GM21526 (cell line): Measurements from ENCODE around the gene TAS2R60.

ENCODE experiments used
- ATAC-seq: cut with Tn5 transposase; IDR thresholded peaks from one replicate; pipeline ENCODE4 v1.9.1; 2021; ENCODE audit warnings: moderate library complexity; ENCODE audit not compliant: unreplicated experiment, low FRiP score

TAS2R60 gene

DNA sequence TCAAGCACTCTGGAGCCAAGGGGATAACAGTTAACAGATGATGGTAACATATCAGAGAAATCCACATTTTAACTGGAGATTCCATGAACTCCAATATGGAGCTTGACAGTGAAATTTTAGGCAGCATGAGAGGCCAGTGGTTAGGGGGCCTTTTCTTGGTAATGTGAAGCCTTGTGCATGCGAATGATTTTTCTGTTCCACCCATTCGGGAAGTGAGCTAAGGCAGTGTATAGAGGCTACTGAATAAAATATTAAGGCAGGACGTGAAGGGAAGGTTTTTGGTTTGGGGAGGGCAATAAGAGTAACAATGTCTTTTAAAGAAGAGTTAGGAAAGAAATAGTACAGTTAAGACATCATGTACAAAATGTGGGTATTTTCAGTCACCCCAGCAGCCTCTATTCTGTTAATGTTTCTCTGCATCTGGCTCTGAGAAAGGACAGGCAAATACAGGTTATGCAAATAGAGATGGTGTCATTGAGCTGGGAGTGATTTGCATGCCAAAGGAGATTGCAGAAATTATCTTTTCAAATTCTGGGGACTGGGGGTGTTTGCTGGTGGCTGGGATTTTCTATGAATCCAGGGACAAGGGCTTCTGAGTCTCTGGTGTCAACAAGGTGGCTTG lies 6.8 kb upstream of the TAS2R60 start:
- no peak for ATAC-seq

DNA sequence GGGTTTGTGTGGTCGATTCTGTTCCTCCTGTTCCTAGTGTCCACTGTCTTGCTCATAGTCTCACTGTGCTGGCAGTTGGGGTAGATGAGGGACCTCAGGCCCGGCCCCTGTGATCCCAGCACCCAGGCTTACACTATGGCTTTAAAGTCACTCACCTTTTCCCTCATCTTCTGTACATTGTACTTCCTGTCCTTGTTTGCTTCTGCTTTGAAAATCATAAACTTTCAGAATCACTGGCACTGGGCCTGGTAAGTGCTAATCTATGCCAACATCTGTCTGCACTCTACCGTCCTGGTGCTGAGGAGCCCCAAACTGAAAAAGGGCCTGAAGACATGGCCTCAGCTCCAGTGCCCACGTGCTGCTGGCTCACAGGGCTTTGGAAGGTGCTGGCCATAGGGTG lies 5.7 kb upstream of the TAS2R60 start:
- no peak for ATAC-seq

DNA sequence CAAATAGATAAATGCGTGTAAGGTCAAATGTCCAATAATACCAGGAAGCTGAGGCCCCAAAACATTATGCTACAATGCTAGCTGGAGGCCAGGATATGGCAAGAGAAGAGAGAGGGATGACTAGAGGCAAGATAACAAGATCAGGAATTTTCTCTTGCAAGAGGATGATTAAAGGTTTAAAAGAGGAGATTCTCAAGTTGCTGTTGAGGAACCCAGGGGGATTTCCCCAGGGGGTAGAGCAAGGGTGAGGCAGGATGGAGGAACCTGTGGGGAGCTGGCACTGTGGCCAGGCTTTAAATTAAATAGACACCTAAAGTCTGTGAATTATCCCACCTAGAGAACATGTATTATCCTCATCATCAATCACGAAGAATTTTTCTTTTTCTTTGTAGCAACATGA lies 3.4 kb upstream of the TAS2R60 start:
- ATAC-seq: no peak

DNA sequence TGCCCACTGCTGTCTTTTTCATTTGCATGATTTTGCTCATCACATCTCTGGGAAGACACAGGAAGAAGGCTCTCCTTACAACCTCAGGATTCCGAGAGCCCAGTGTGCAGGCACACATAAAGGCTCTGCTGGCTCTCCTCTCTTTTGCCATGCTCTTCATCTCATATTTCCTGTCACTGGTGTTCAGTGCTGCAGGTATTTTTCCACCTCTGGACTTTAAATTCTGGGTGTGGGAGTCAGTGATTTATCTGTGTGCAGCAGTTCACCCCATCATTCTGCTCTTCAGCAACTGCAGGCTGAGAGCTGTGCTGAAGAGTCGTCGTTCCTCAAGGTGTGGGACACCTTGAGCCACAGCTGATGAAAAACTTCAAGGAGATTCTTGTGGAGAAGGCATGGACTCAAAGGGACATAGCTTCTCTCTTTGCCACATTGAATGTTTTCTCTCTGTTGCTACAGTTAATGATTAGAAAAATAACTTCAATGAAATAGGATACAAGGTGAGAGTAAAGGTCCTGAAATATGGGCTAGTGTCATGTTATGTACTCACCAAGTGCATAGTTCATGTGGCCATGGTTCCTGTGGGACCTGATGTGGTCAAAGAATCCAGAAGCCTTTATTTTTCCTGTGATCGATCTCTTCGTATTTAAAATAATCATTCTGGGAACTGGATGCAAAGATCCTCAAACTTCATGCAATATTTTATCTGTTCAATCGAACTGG lies 970 bp downstream of the TAS2R60 start:
- no peak for ATAC-seq

DNA sequence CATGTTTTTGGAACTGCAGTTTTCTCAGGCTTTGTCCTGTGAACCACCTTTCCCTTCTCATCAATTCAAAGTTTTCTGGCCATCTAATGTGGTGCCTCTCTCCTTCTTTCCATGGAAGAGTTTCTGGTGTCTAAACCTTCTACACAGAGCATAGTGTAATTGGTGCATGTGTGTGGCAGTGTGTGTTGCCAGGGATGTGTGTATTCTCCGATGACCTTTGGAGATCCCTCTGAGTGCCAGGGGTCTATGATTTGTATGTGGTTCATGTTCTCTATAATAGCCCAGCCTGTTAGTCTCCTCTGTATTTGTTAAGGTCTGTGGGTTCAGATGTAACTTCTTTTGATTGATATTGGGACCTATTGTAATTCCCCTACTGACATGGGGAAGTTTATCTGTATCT lies 1.5 kb downstream of the TAS2R60 start:
- no peak for ATAC-seq

DNA sequence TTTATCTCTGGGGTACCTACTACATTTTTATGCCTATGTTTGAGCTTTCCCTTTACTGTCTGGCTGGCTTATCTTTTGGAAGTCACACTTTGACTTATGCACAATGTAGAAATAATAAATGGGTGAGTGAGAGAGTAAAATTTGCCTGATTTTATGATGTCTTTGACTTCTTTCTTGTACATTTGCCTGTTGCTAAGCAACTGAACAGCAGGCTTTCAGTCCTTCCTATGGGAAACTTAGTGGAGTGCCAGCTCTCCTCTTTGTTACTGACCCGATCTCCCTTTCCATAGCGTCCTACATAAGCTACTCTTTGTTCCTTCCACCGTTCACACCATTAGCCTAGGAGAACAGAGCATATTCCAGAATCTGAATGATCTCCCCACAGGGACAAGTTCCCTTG lies 4.2 kb downstream of the TAS2R60 start:
- no peak for ATAC-seq

DNA sequence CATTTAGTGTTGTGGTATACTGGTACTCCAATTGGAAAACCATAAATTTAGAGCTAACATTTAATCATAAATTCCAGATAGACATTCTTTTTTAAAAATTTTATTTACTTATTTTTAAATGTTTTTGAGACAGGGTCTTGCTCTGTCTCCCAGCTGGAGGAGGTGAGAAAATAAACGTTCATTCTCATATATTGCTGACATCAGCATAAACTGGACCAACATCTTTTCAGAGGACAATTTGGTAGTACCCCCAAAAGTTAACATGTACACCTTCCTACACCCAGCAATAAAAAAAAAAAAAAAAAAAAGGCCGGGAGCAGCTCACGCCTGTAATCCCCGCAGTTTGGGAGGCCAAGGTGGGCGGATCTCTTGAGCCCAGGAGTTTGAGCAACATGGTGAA lies 5.2 kb downstream of the TAS2R60 start:
- ATAC-seq: no peak

DNA sequence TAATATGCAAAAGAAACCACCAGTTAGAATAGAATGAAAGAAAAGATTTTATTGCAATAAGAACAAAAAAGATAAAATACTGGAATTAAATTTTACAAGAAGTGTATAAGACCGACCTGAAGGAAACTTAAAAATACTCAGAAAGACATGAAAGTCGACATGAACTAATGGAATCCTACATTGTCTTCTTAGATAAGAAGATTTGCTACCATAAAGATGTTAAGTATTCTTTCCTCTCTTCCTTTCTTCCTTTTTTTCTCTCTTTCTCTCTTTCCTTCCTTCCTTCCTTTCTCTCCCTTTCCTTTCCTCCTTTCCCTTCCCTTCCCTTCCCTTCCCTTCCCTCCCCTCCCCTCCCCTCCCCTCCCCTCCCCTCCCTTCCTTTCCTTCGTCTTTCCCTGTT lies 6.5 kb downstream of the TAS2R60 start:
- no peak for ATAC-seq

DNA sequence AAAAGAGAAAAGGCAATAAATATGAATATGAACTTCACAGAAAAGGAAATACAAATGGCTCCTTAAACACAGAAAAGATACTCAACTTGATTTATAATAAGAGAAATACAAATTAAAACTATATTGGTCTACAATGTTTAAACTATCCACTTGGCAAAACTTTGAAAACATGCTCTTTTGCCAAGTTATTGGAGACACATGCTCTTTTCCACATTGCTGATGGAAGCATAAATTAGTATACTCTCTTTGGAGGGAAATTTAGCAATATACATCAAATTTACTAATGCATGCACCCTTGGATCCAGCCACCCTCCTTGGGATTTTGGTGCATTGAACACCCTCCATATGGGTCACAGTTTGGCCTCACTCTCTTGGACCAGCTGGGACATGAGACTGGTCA lies 7.9 kb downstream of the TAS2R60 start:
- ATAC-seq: no peak

DNA sequence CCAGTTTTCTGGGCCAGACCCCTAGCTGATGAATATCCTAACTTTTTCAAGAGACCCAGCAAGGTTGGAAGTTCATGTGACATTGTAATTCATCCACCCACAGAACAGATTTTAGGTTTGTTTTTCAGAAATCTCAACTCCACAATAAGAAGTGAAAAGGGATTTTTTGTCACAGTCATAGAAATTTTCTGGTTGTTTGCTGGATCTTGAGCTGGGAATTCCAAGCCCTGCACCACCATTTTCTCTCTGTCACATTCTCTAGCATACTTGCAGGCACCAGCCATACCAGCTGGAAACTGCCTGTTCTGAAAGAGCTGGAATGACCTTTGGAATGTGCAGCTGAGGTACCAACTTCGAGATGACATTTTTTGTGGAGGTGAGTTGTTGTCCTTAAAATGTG lies 8.5 kb downstream of the TAS2R60 start:
- ATAC-seq: no peak

DNA sequence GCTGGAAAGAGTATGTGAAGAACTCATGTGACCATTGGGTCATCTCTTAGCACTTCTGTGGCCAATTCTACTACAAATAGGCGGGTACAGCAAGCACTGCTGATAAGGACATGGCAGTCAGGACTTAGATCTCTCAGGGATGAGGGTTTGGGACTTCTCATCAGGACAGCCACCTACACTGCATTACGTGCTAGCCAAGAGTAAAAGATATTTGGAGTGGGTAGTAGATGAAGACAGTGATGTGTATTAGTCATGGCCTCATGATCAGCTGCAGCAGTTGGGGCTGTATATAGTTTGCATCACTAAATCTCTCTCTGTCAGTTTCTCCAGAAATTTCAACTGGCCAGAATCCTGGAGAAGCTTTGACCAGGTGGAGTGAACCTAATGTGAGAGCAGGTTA lies 9.2 kb downstream of the TAS2R60 start:
- ATAC-seq: no peak

DNA sequence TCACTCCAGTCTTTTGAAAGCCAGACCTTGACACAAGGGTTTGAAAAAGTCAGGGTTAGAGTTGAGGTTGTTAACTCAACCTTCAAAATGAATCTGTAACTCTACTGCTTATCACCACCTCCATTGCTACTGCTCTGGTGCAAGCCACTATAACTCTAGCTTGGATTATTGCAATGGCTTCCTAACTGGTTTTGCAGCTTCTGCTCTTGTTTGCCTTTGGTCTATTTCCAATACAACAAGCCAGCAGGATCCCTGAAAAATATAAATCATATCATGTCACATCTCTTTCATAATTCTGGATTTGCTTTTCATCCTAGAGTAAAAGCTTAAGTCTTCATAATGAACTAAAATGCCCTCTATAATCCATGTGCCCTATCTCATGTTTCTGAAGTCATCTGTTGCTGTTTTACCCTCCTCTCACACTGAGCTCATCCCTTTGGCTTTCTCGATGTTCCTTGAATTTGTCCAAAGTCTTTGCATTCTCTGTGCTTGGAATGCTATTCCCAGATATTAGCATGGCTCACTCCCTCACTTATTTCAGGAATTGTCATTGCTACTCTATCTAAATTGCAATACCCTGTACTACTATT lies 10.9 kb downstream of the TAS2R60 start:
- no peak for ATAC-seq

DNA sequence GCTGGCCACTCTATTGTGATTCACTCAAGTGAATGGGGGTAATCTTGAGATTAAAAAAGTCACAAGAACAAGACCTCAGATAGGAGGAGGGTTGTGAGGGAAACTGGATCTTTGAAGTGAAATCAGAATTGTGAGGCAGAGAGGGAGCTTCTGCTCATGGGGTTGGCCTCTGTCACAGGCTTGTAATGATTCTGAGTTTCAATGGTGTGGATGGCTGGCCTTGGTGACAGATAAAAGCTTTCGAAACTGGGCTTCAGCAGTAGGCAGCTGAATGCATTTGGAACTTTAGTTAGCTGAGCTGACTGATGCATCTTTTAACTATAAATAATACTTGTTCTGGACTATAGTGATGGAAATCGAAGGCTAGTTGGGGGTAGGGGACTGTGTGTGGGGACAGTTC lies 12.2 kb downstream of the TAS2R60 start:
- ATAC-seq: no peak

DNA sequence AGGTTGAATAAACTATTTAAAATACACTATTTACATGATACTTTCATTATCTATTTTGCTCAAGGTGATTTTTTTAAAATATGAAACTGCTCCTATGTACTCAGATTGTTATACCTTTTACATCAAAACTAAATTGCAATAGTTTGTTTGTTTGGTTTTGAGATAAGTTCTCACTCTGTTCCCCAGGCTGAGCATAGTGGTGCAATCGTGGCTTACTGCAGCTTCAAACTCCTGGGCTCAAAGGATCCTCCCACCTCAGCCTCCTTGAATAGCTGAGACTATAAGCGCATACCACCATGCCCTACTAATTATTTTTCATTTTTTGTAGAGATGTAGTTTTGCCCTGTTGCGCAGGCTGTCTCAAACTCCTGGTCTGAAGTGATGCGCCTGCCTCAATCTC lies 12.7 kb downstream of the TAS2R60 start:
- ATAC-seq: no peak

DNA sequence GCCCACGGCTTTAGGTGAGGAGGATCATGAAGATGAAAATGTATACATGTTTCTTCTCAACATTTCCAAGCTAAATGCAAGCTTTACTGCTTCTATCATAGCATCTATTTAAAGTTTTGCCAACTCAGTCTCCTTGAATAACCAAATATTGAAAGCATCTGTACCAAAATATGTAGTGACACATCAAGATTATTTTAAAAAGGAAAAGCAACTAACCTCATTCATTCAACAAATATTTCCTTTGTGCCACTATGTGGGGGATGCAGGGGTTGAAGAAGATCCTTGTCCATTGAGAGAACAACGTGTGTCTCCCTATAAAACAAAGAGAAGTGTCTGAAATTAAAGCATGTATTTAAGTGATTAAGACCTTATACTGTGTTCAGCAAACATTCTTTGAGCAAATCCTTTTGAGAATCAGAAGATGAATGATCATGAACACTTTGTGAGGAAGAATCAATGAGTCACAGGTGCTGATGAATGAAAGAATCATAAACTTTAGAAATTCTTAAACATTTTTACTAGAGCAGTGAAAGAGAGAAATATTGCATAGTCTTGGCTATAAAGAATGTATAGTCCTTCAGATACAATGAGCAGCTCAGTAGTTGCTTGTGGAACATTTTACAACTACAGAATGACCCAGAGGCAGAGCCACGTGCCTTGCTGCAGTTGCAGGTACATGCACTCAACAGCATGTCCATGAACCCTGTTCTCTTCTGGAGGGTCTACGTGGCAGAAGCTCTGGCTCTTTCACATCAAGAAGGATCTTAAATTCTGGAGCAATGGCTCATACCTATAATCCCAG lies 13.9 kb downstream of the TAS2R60 start:
- no peak for ATAC-seq

DNA sequence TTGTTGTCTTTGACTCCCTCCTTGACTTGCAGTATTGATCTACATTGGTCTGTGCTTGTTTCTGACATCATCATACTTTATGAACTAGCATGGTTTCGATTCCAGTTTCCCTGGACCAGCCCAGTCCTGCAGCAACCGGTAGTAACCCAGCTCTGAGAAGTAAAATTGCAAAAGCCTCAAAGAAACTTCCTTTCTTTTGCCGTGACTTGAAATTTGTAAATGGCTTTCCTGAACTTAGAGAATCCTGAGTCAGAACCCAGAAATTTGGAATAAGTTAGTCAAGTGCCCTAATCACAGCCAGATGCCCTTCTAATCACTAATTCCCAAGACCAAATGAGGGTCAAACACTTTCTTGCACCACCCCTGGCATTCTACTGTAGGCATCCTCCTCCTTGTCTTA lies 15.0 kb downstream of the TAS2R60 start:
- ATAC-seq: no peak

DNA sequence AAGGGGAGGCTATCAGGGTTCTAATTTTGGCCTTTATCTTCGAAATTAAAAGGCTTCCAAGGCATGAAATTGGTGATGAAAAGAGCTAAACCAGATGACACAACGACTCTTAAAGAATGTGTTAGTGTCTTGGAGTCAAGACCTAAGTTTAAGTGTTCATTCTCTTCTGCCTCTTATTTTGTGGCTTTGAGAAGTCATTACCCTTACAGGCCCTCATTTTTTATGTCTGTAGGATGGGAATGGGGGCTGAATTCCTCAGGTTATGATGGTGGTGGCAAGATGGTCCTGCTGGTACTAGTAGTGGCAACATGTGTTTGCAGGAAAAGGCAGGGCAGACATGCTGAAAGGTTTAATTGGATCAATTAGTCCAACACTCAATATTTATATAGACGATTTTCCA lies 15.4 kb downstream of the TAS2R60 start:
- no peak for ATAC-seq

DNA sequence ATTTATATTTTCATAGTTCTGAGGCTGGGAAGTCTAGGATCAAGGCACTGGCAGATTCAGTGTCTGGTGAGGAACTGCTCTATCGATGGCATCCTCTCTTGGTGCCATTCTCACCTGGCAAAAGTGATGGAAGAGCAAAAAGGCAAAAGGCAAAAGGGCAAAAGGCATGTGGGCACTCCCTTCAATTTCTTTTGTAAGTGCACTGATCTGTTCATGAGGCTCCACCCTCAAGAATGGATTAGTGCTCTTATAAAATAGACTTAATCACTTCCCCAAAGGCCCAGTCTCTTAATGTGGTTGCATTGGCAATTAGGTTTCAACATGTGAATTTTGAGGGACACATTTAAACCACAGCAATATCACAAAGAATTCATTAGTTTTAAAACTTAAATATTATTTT lies 16.1 kb downstream of the TAS2R60 start:
- no peak for ATAC-seq

DNA sequence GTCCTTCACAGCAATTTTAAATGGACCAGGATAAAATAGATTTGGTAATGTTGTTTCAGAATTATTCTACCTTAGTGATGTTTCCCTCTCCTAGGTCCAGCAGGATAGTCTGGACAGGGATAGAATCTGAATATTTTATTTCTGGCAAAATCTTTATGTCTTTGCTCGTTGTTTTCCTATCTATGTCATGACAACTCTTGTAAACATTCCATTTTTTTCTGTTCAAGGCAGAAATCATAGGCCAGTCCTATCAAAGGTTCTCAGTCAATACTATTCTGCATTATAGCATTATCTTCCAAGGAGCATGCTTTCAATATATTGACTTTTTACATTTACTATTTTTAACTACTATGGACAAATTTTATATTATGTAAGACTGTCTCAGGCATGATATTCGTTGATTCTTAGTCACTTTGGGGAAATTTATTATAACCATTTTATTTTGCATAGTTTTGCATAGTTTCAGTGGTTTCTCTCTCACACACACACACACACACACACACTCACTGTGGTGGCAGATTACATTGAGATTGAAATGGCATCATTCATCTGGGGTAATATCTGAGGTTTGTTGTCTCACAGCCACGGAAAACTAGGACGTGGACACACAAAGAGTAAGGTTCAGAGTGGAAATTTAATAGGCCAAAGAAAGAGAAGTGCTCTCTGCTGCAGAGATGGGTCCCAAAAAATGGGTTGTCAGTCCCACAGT lies 17.2 kb downstream of the TAS2R60 start:
- no peak for ATAC-seq

DNA sequence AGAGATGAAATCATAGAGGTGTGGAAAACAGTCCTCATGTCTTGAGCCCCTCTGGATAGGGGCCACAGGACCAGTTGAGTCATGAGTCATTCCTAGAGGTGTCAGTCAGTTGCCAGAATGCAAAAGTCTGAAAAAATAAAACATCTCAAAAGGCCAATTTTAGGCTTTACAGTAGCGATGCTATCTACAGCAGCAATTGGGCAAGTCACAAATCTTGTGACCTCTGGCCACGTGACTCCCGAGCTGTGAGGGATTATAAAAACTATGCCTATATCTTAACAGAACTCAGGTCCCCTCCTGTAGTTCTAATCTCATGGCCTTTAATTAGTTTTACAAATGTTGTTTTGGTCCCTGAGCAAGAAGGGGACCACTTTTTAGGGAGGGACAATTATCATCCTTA lies 18.8 kb downstream of the TAS2R60 start:
- ATAC-seq: no peak

DNA sequence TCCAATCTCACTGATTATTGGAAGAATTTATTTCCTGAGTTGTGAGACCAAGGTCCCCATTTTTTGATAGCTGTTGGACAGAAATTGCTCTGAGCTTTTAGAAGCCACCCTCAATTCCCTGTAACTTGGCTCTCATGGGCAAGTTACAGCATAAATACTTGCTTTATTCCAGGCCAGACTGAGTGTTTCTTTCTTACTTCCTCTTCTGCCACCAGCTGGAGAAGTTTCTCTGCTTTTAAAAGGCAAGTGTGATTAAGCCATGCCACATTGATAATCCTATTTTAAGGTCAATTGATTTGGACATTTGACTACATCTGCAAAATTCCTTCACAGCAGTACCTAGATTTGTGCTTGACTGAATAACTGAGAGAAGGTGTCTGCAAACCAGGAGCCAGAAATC lies 20.3 kb downstream of the TAS2R60 start:
- ATAC-seq: no peak
